GM23338 (cell line): ENCODE data around the gene RNLS. TPM values are rescaled to one million over a fixed set of nuclear protein-coding genes. Genes with fewer than 3 reads are reported as not detected.

Experiments
- ATAC-seq: fragments of 200-7000 bp; cut with Tn5 transposase; 3 replicates; pipeline ENCODE4 v1.9.1; 2020
- DNase-seq: peaks from one replicate; pipeline ENCODE4 v3.0.0-alpha.2; 2015; ENCODE audit warnings: low spot score
- H2AFZ ChIP-seq: fragments of 200-600 bp; sonication (generic); 2 replicates; pipeline ENCODE4 v1.8.0; 2016; ENCODE audit warnings: antibody characterized with exemption, mild to moderate bottlenecking, moderate library complexity
- H3F3A ChIP-seq: fragments of 200-600 bp; sonication (generic); replicated peaks from 2 replicates; pipeline ENCODE4 v1.8.0; 2017; ENCODE audit warnings: antibody characterized with exemption, mixed run types, low read depth
- H3K27ac ChIP-seq: fragments of 200-600 bp; sonication (generic); 2 replicates; pipeline ENCODE4 v1.6.1; 2016; ENCODE audit warnings: low read depth
- H3K27me3 ChIP-seq: fragments of 200-600 bp; sonication (generic); 2 replicates; pipeline ENCODE4 v1.8.0; 2016; ENCODE audit warnings: mild to moderate bottlenecking, mixed run types, moderate library complexity; ENCODE audit not compliant: insufficient read depth
- H3K36me3 ChIP-seq: fragments of 200-600 bp; sonication (generic); 2 replicates; pipeline ENCODE4 v1.8.0; 2016; ENCODE audit warnings: mild to moderate bottlenecking; ENCODE audit not compliant: insufficient read depth
- H3K4me1 ChIP-seq: fragments of 200-600 bp; sonication (generic); 2 replicates; pipeline ENCODE4 v1.8.0; 2016; ENCODE audit warnings: mild to moderate bottlenecking, moderate library complexity; ENCODE audit not compliant: insufficient read depth
- H3K4me2 ChIP-seq: fragments of 200-600 bp; sonication (generic); 2 replicates; pipeline ENCODE4 v1.7.1; 2017; ENCODE audit warnings: mixed run types
- H3K4me3 ChIP-seq: fragments of 200-600 bp; sonication (generic); 2 replicates; pipeline ENCODE4 v1.6.1; 2016; ENCODE audit warnings: mixed run types
- H3K79me2 ChIP-seq: fragments of 200-600 bp; sonication (generic); replicated peaks from 2 replicates; pipeline ENCODE4 v1.8.0; 2017; ENCODE audit warnings: mild to moderate bottlenecking; ENCODE audit not compliant: insufficient read depth
- H3K9me2 ChIP-seq: fragments of 200-600 bp; sonication (generic); 2 replicates; pipeline ENCODE4 v1.8.0; 2017; ENCODE audit not compliant: insufficient read depth
- H4K20me1 ChIP-seq: fragments of 200-600 bp; sonication (generic); replicated peaks from 2 replicates; pipeline ENCODE4 v1.8.0; 2017; ENCODE audit warnings: mild to moderate bottlenecking; ENCODE audit not compliant: insufficient read depth
- H3K27ac Mint-ChIP-seq: 2 replicates; pipeline ENCODE4 v1.8.0; 2020; ENCODE audit warnings: inconsistent platforms, mild to moderate bottlenecking, moderate library complexity, mixed read lengths
- H3K27me3 Mint-ChIP-seq: 3 replicates; pipeline ENCODE4 v1.8.0; 2022; ENCODE audit warnings: low read depth, mild to moderate bottlenecking, moderate library complexity, mixed read lengths, inconsistent platforms; ENCODE audit not compliant: insufficient read depth, poor library complexity
- H3K36me3 Mint-ChIP-seq: 3 replicates; pipeline ENCODE4 v1.8.0; 2021; ENCODE audit warnings: low read depth, mild to moderate bottlenecking, inconsistent platforms, moderate library complexity, mixed read lengths
- H3K4me1 Mint-ChIP-seq: 3 replicates; pipeline ENCODE4 v1.8.0; 2020; ENCODE audit warnings: mild to moderate bottlenecking, inconsistent platforms, mixed read lengths
- H3K4me3 Mint-ChIP-seq: 3 replicates; pipeline ENCODE4 v1.8.0; 2021; ENCODE audit warnings: moderate library complexity, mild to moderate bottlenecking, inconsistent platforms, mixed read lengths
- H3K9me3 Mint-ChIP-seq: 3 replicates; pipeline ENCODE4 v1.8.0; 2020; ENCODE audit warnings: moderate library complexity, mild to moderate bottlenecking, inconsistent platforms, mixed read lengths
- CREB1 ChIP-seq: fragments of 250-450 bp; sonication (Bioruptor Pico); IDR thresholded peaks from 2 replicates; pipeline ENCODE4 v1.5.0; 2020; ENCODE audit warnings: low read depth, mild to moderate bottlenecking, moderate library complexity
- ETS1 ChIP-seq: IDR thresholded peaks from 2 replicates; pipeline ENCODE4 v1.6.1; 2016; ENCODE audit warnings: antibody characterized with exemption
- EZH2phosphoT487 ChIP-seq: fragments of 200-600 bp; sonication (generic); IDR thresholded peaks from one replicate; pipeline ENCODE4 v1.8.1; 2018; ENCODE audit warnings: antibody characterized with exemption; ENCODE audit not compliant: unreplicated experiment
- JUNB ChIP-seq: IDR thresholded peaks from one replicate; pipeline ENCODE4 v1.6.1; 2016; ENCODE audit warnings: antibody characterized with exemption; ENCODE audit not compliant: unreplicated experiment
- NANOG ChIP-seq: IDR thresholded peaks from 2 replicates; pipeline ENCODE4 v1.6.1; 2016; ENCODE audit warnings: antibody characterized with exemption, borderline replicate concordance
- POLR2AphosphoS5 ChIP-seq: IDR thresholded peaks from 2 replicates; pipeline ENCODE4 v1.6.1; 2016; ENCODE audit warnings: antibody characterized with exemption, low read depth
- REST ChIP-seq: IDR thresholded peaks from one replicate; pipeline ENCODE4 v1.6.1; 2018; ENCODE audit warnings: antibody characterized with exemption; ENCODE audit not compliant: unreplicated experiment
- ZNF114 ChIP-seq: fragments of 250-450 bp; sonication (Bioruptor Pico); IDR thresholded peaks from 2 replicates; pipeline ENCODE4 v1.5.0; 2020; ENCODE audit warnings: mild to moderate bottlenecking, moderate library complexity
- ZNF331 ChIP-seq: fragments of 250-450 bp; sonication (Bioruptor Pico); IDR thresholded peaks from 2 replicates; pipeline ENCODE4 v1.5.0; 2020; ENCODE audit warnings: low read depth, mild to moderate bottlenecking, moderate library complexity
- ZNF462 ChIP-seq: fragments of 250-450 bp; sonication (Bioruptor Pico); IDR thresholded peaks from 2 replicates; pipeline ENCODE4 v1.5.0; 2020; ENCODE audit warnings: mild to moderate bottlenecking, moderate library complexity
- polyA plus RNA-seq: library from polyadenylated mRNA; unstranded; fragments of >200 nt; fragmentation: Nextera tagmentation; extraction: Ambion mirVana; gene quantifications from 2 replicates; pipeline ENCODE4 v1.2.1, GENCODE V29; 2016
- total RNA-seq: library from RNA; depleted of rRNA; stranded (reverse); fragments of >200 nt; shearing (Covaris generic); gene quantifications from 2 replicates; pipeline ENCODE4 v1.2.3, GENCODE V29; 2014

The RNLS gene
- total and polyA plus RNA-seq, 2 experiments from 2014 or later = 8.8 to 15.2 TPM

GRCh38 chr10:88256013-88256680 is 327.0 kb downstream of the RNLS start:
- Histone ChIP-seq H3K9me2 (no peaks in the 10 kb centered on the region), H2AFZ (no peak overlapping the region), H4K20me1 (no peaks in the 10 kb centered on the region; the same call in 1 of the 2 replicates), H3K4me2 (no peak overlapping the region), H3K4me3 (no peak overlapping the region), H3K27me3 (no peaks in the 10 kb centered on the region), H3K79me2 (no peaks in the 10 kb centered on the region), H3K27ac (no peak overlapping the region), H3K4me1 (no peaks in the 10 kb centered on the region), H3K36me3 (no peaks in the 10 kb centered on the region), H3F3A (no peaks in the 10 kb centered on the region)
- DNase-seq (no peak), ATAC-seq (no peak)
- H3K27ac Mint-ChIP-seq = no peak overlapping the region
- no peaks in the 10 kb centered on the region for H3K4me1 Mint-ChIP-seq
- H3K4me3 Mint-ChIP-seq = no peak overlapping the region
- H3K27me3 Mint-ChIP-seq = no peaks in the 10 kb centered on the region
- no peaks in the 10 kb centered on the region for H3K9me3 Mint-ChIP-seq
- TF ChIP-seq POLR2AphosphoS5 (no peak), NANOG (no peak), ZNF331 (CRISPR knock-in tag) (no peak)
- no peaks in the 10 kb centered on the region for H3K36me3 Mint-ChIP-seq

GRCh38 chr10:88254091-88254490 is 329.0 kb downstream of the RNLS start:
- Mint-ChIP-seq H3K27ac (no peak overlapping the region), H3K9me3 (no peaks in the 10 kb centered on the region), H3K27me3 (no peaks in the 10 kb centered on the region), H3K4me1 (no peaks in the 10 kb centered on the region), H3K36me3 (no peaks in the 10 kb centered on the region), H3K4me3 (no peak overlapping the region)
- H3K27me3 ChIP-seq = no peaks in the 10 kb centered on the region
- H3K79me2 ChIP-seq = no peaks in the 10 kb centered on the region
- no peak overlapping the region for H3K4me2 ChIP-seq
- no peaks in the 10 kb centered on the region for H4K20me1 ChIP-seq
- no peaks in the 10 kb centered on the region for H3F3A ChIP-seq
- ATAC-seq = no peak
- H2AFZ ChIP-seq = no peak overlapping the region; the same call in 1 of the 2 replicates
- H3K4me1 ChIP-seq = no peaks in the 10 kb centered on the region
- no peak overlapping the region for H3K27ac ChIP-seq
- no peak overlapping the region for H3K4me3 ChIP-seq
- H3K36me3 ChIP-seq = no peaks in the 10 kb centered on the region
- no peak for DNase-seq
- H3K9me2 ChIP-seq = no peaks in the 10 kb centered on the region
- TF ChIP-seq NANOG (no peak), REST (no peak), EZH2phosphoT487 (no peak), CREB1 (no peak), POLR2AphosphoS5 (no peak), ETS1 (no peak), ZNF462 (CRISPR knock-in tag) (no peak), ZNF114 (CRISPR knock-in tag) (no peak), JUNB (no peak)
